LNCAP (cell line): ENCODE measurements around the gene PROCA1.
A peak's percentile ranks its signal among the peaks of the same experiment; 100 is the strongest.

Source experiments
- CTCF ChIP-seq: fragments of 450-650 bp; IDR thresholded peaks from 2 replicates; pipeline ENCODE4 v1.5.1; 2017; ENCODE audit warnings: mild to moderate bottlenecking

PROCA1 gene

GRCh38 chr17:28723159-28723835 lies 11.6 kb upstream of the PROCA1 start:
- TF ChIP-seq CTCF = no peak

GRCh38 chr17:28722417-28723158 lies 10.9 kb upstream of the PROCA1 start:
- no peak for TF ChIP-seq CTCF

GRCh38 chr17:28720247-28720996 lies 8.7 kb upstream of the PROCA1 start:
- TF ChIP-seq CTCF = peak; percentile 31

GRCh38 chr17:28719021-28719433 lies 7.3 kb upstream of the PROCA1 start:
- no peak for TF ChIP-seq CTCF

- no peak for TF ChIP-seq CTCF
Measured at GRCh38 chr17:28718333-28719020, 6.8 kb upstream of the PROCA1 start.

- no peak for TF ChIP-seq CTCF
Measured at GRCh38 chr17:28717578-28718332, 6.1 kb upstream of the PROCA1 start, which contains the start of gene RAB34. TSS of gene RAB34 (minus strand) at chr17:28717868. CDS start at chr17:28717266, 602 bp downstream.
